Large intestine (tissue), 3 donors: ENCODE measurements around the gene GUCY2F. TPM values are rescaled to one million over a fixed set of nuclear protein-coding genes. Genes with fewer than 3 reads are reported as not detected.
A peak's percentile ranks its signal among the peaks of the same experiment; 100 is the strongest.

ENCODE experiments used
- DNase-seq, 2 donors: peaks; one replicate each; pipeline versions ENCODE4 v3.0.0 to v3.0.0-alpha.2; 2013
- H3K27ac ChIP-seq: one replicate; pipeline ENCODE4 v1.5.1; 2013; ENCODE audit warnings: low read length
- H3K27me3 ChIP-seq: 2 replicates; pipeline ENCODE4 v1.6.1; 2013; ENCODE audit warnings: low read length; ENCODE audit not compliant: control insufficient read depth, insufficient read depth
- H3K36me3 ChIP-seq: 2 replicates; pipeline ENCODE4 v1.6.1; 2013; ENCODE audit warnings: low read length; ENCODE audit not compliant: control insufficient read depth, insufficient read depth
- H3K4me1 ChIP-seq: one replicate; pipeline ENCODE4 v1.6.1; 2013; ENCODE audit warnings: low read length; ENCODE audit not compliant: control insufficient read depth, insufficient read depth
- H3K4me3 ChIP-seq: one replicate; pipeline ENCODE4 v1.5.1; 2013; ENCODE audit warnings: low read length
- H3K9me3 ChIP-seq: one replicate; pipeline ENCODE4 v1.6.1; 2013; ENCODE audit warnings: mild to moderate bottlenecking, low read depth, low read length, moderate library complexity; ENCODE audit not compliant: control insufficient read depth
- WGBS: methylation state at CpG from one replicate; pipeline ENCODE4 v1.1.5; 2013; ENCODE audit warnings: low lambda C conversion rate; ENCODE audit not compliant: insufficient coverage; 5-methylcytosine and 5-hydroxymethylcytosine counted together
- polyA plus RNA-seq: library from polyadenylated mRNA; unstranded; fragments of 120-200 nt; gene quantifications from one replicate; pipeline ENCODE4 v1.2.1, GENCODE V29; 2013

Gene GUCY2F
- polyA plus RNA-seq, 1 donor: not detected

GRCh38 chrX:109398833-109399232 lies 83.1 kb downstream of the GUCY2F start:
- H3K4me1 ChIP-seq: no peaks in the 10 kb centered on the region
- H3K36me3 ChIP-seq: no peaks in the 10 kb centered on the region
- no peak overlapping the region for H3K27ac ChIP-seq
- H3K9me3 ChIP-seq: no peaks in the 10 kb centered on the region
- H3K4me3 ChIP-seq: no peak overlapping the region
- no CpG with 5 or more reads among the region's 2 CpGs for WGBS
- no peaks in the 10 kb centered on the region for H3K27me3 ChIP-seq
- DNase-seq: no peak

GRCh38 chrX:109398061-109398460 lies 83.8 kb downstream of the GUCY2F start:
- Histone ChIP-seq H3K27ac (no peak overlapping the region), H3K27me3 (no peaks in the 10 kb centered on the region), H3K36me3 (no peaks in the 10 kb centered on the region), H3K4me1 (no peaks in the 10 kb centered on the region), H3K4me3 (no peak overlapping the region), H3K9me3 (no peaks in the 10 kb centered on the region)
- no CpG with 5 or more reads among the region's 1 CpG for WGBS
- DNase-seq: no peak

- Histone ChIP-seq H3K36me3 (no peaks in the 10 kb centered on the region), H3K27me3 (no peaks in the 10 kb centered on the region), H3K27ac (no peak overlapping the region), H3K4me1 (no peaks in the 10 kb centered on the region), H3K4me3 (no peak overlapping the region), H3K9me3 (no peaks in the 10 kb centered on the region)
- WGBS: no CpG with 5 or more reads among the region's 1 CpG
- DNase-seq: no peak
These were observed 88.0 kb downstream of the GUCY2F start for GRCh38 chrX:109393859-109394258.

- H3K27ac ChIP-seq: no peak overlapping the region
- H3K36me3 ChIP-seq: no peaks in the 10 kb centered on the region
- 88% methylated on average over 1 of the region's 5 CpGs for WGBS
- H3K4me3 ChIP-seq: no peak overlapping the region
- H3K9me3 ChIP-seq: no peaks in the 10 kb centered on the region
- no peaks in the 10 kb centered on the region for H3K4me1 ChIP-seq
- DNase-seq: no peak
- H3K27me3 ChIP-seq: no peaks in the 10 kb centered on the region
These were observed 89.0 kb downstream of the GUCY2F start for GRCh38 chrX:109392895-109393294.

GRCh38 chrX:109390556-109390955 lies 91.3 kb downstream of the GUCY2F start:
- no peaks in the 10 kb centered on the region for H3K36me3 ChIP-seq
- no peaks in the 10 kb centered on the region for H3K4me1 ChIP-seq
- H3K27me3 ChIP-seq: no peaks in the 10 kb centered on the region
- H3K9me3 ChIP-seq: no peaks in the 10 kb centered on the region
- DNase-seq: no peak
- no peak overlapping the region for H3K4me3 ChIP-seq
- no peak overlapping the region for H3K27ac ChIP-seq
- no CpG with 5 or more reads among the region's 2 CpGs for WGBS

GRCh38 chrX:109389917-109390316 lies 92.0 kb downstream of the GUCY2F start:
- H3K4me3 ChIP-seq: no peak overlapping the region
- no peak overlapping the region for H3K27ac ChIP-seq
- H3K4me1 ChIP-seq: no peaks in the 10 kb centered on the region
- H3K9me3 ChIP-seq: no peaks in the 10 kb centered on the region
- no peaks in the 10 kb centered on the region for H3K27me3 ChIP-seq
- no peak for DNase-seq
- no CpG with 5 or more reads among the region's 1 CpG for WGBS
- no peaks in the 10 kb centered on the region for H3K36me3 ChIP-seq

- Histone ChIP-seq H3K4me1 (no peaks in the 10 kb centered on the region), H3K9me3 (no peaks in the 10 kb centered on the region), H3K36me3 (no peaks in the 10 kb centered on the region), H3K27me3 (no peaks in the 10 kb centered on the region), H3K4me3 (no peak overlapping the region), H3K27ac (no peak overlapping the region)
- WGBS: 0% methylated on average over 1 of the region's 3 CpGs
- DNase-seq: peak in 1 of 2 donors; percentile 7
These were observed 97.2 kb downstream of the GUCY2F start for GRCh38 chrX:109384699-109385098.

GRCh38 chrX:109382332-109382731 lies 99.6 kb downstream of the GUCY2F start:
- no peaks in the 10 kb centered on the region for H3K27me3 ChIP-seq
- H3K36me3 ChIP-seq: no peaks in the 10 kb centered on the region
- H3K9me3 ChIP-seq: no peaks in the 10 kb centered on the region
- no peak overlapping the region for H3K27ac ChIP-seq
- WGBS: no CpG with 5 or more reads among the region's 4 CpGs
- no peak overlapping the region for H3K4me3 ChIP-seq
- H3K4me1 ChIP-seq: no peaks in the 10 kb centered on the region
- no peak for DNase-seq

- peak in 1 of 2 donors; percentile 1 for DNase-seq
These were observed 103.6 kb downstream of the GUCY2F start for GRCh38 chrX:109378281-109378680.

GRCh38 chrX:109374262-109374960 lies 107.5 kb downstream of the GUCY2F start:
- Histone ChIP-seq H3K4me1 (no peaks in the 10 kb centered on the region), H3K27me3 (no peaks in the 10 kb centered on the region), H3K36me3 (no peaks in the 10 kb centered on the region), H3K9me3 (no peaks in the 10 kb centered on the region), H3K4me3 (no peak overlapping the region), H3K27ac (no peak overlapping the region)
- no CpG with 5 or more reads among the region's 1 CpG for WGBS
- no peak for DNase-seq

More at GRCh38 chrX:109378281-109378680, 103.6 kb downstream of the GUCY2F start:
- H3K27ac ChIP-seq: no peak overlapping the region
- H3K27me3 ChIP-seq: no peaks in the 10 kb centered on the region
- no CpG with 5 or more reads among the region's 1 CpG for WGBS
- no peaks in the 10 kb centered on the region for H3K36me3 ChIP-seq
- H3K4me3 ChIP-seq: no peak overlapping the region
- no peaks in the 10 kb centered on the region for H3K4me1 ChIP-seq
- no peaks in the 10 kb centered on the region for H3K9me3 ChIP-seq

- no peaks in the 10 kb centered on the region for H3K36me3 ChIP-seq
- DNase-seq: no peak
- no peak overlapping the region for H3K4me3 ChIP-seq
- no peaks in the 10 kb centered on the region for H3K4me1 ChIP-seq
- H3K9me3 ChIP-seq: no peaks in the 10 kb centered on the region
- no CpG with 5 or more reads among the region's 2 CpGs for WGBS
- no peaks in the 10 kb centered on the region for H3K27me3 ChIP-seq
- no peak overlapping the region for H3K27ac ChIP-seq
These were observed 108.4 kb downstream of the GUCY2F start for GRCh38 chrX:109373468-109373867.
